MM.1S (cell line): ENCODE results near the gene FREY1.

Experiments used
- DNase-seq: peaks from one replicate; pipeline ENCODE4 v3.0.0-alpha.2; 2015
- H2AFZ ChIP-seq: fragments of 300-600 bp; sonication (generic); 2 replicates; pipeline ENCODE4 v1.6.0; 2016; ENCODE audit warnings: antibody characterized with exemption, low read length
- H3F3A ChIP-seq: fragments of 300-600 bp; sonication (generic); 2 replicates; pipeline ENCODE4 v1.6.1; 2016; ENCODE audit warnings: mild to moderate bottlenecking, antibody characterized with exemption, low read length, moderate library complexity, mixed read lengths; ENCODE audit not compliant: insufficient read depth
- H3K27ac ChIP-seq: fragments of 300-600 bp; sonication (generic); 2 replicates; pipeline ENCODE4 v1.5.1; 2016; ENCODE audit warnings: mild to moderate bottlenecking, low read length
- H3K27me3 ChIP-seq: fragments of 300-600 bp; sonication (generic); replicated peaks from 2 replicates; pipeline ENCODE4 v1.6.0; 2016; ENCODE audit warnings: low read length; ENCODE audit not compliant: insufficient read depth
- H3K36me3 ChIP-seq: fragments of 300-600 bp; sonication (generic); replicated peaks from 2 replicates; pipeline ENCODE4 v1.6.1; 2016; ENCODE audit warnings: mild to moderate bottlenecking, low read length, mixed read lengths; ENCODE audit not compliant: insufficient read depth
- H3K4me1 ChIP-seq: fragments of 300-600 bp; sonication (generic); 2 replicates; pipeline ENCODE4 v1.6.1; 2016; ENCODE audit warnings: low read length, mixed read lengths
- H3K4me2 ChIP-seq: fragments of 300-600 bp; sonication (generic); 2 replicates; pipeline ENCODE4 v1.6.0; 2016; ENCODE audit warnings: low read depth, low read length
- H3K4me3 ChIP-seq: fragments of 300-600 bp; sonication (generic); 2 replicates; pipeline ENCODE4 v1.5.1; 2016; ENCODE audit warnings: low read length, mixed read lengths
- H3K79me2 ChIP-seq: fragments of 300-600 bp; sonication (generic); 2 replicates; pipeline ENCODE4 v1.6.1; 2016; ENCODE audit warnings: mixed run types, low read length, mixed read lengths
- H3K9ac ChIP-seq: fragments of 300-600 bp; sonication (generic); 2 replicates; pipeline ENCODE4 v1.6.1; 2016; ENCODE audit warnings: low read length, mixed read lengths
- H3K9me2 ChIP-seq: fragments of 300-600 bp; sonication (generic); replicated peaks from 2 replicates; pipeline ENCODE4 v1.6.1; 2016; ENCODE audit warnings: mild to moderate bottlenecking, low read length, mixed read lengths; ENCODE audit not compliant: insufficient read depth
- H3K9me3 ChIP-seq: fragments of 300-600 bp; sonication (generic); replicated peaks from 2 replicates; pipeline ENCODE4 v1.6.1; 2016; ENCODE audit warnings: mild to moderate bottlenecking, low read length, mixed read lengths; ENCODE audit not compliant: insufficient read depth
- H4K20me1 ChIP-seq: fragments of 300-600 bp; sonication (generic); 2 replicates; pipeline ENCODE4 v1.6.1; 2016; ENCODE audit warnings: mild to moderate bottlenecking, low read length, moderate library complexity, mixed read lengths; ENCODE audit not compliant: insufficient read depth
- CTCF ChIP-seq: fragments of 300-600 bp; sonication (generic); IDR thresholded peaks from 2 replicates; pipeline ENCODE4 v1.5.1; 2016; ENCODE audit warnings: antibody characterized with exemption, low read length, mixed read lengths
- EZH2 ChIP-seq: fragments of 300-600 bp; sonication (generic); optimal IDR thresholded peaks from 2 replicates; pipeline ENCODE3; 2017; ENCODE audit warnings: low read depth, mild to moderate bottlenecking, antibody characterized with exemption, low read length, mixed read lengths
- EZH2phosphoT487 ChIP-seq: fragments of 300-600 bp; sonication (generic); IDR thresholded peaks from 2 replicates; pipeline ENCODE4 v1.6.1; 2018; ENCODE audit warnings: antibody characterized with exemption, low read length

FREY1 gene

GRCh38 chr11:45860348-45860747 is 46.7 kb downstream of the FREY1 start:
- Histone ChIP-seq H3K4me1 (no peaks in the 10 kb centered on the region), H3K9me2 (no peaks in the 10 kb centered on the region), H3K9me3 (no peaks in the 10 kb centered on the region), H3K79me2 (peaks cover 9% of the 10 kb centered on the region), H4K20me1 (no peaks in the 10 kb centered on the region), H3K27me3 (no peaks in the 10 kb centered on the region), H3K36me3 (peaks cover 9% of the 10 kb centered on the region; the same call in 1 of the 2 replicates), H3F3A (no peaks in the 10 kb centered on the region), H2AFZ (no peak overlapping the region), H3K27ac (no peak overlapping the region), H3K4me3 (no peak overlapping the region), H3K4me2 (no peak overlapping the region), H3K9ac (no peak overlapping the region)
- TF ChIP-seq CTCF, result no peak
- no peak for TF ChIP-seq EZH2
- no peak for TF ChIP-seq EZH2phosphoT487
- DNase-seq, result no peak

- H3F3A ChIP-seq, result no peaks in the 10 kb centered on the region
- no peak overlapping the region for H3K9ac ChIP-seq
- no peaks in the 10 kb centered on the region for H4K20me1 ChIP-seq
- no peaks in the 10 kb centered on the region for H3K9me3 ChIP-seq
- H3K36me3 ChIP-seq, result peaks cover 9% of the 10 kb centered on the region; the same call in 1 of the 2 replicates
- no peaks in the 10 kb centered on the region for H3K4me1 ChIP-seq
- no peak overlapping the region for H3K4me2 ChIP-seq
- H3K27me3 ChIP-seq, result no peaks in the 10 kb centered on the region
- no peak overlapping the region for H2AFZ ChIP-seq
- DNase-seq, result no peak
- H3K79me2 ChIP-seq, result peaks cover 15% of the 10 kb centered on the region
- TF ChIP-seq CTCF (no peak), EZH2phosphoT487 (no peak), EZH2 (no peak)
- H3K4me3 ChIP-seq, result no peak overlapping the region
- H3K9me2 ChIP-seq, result no peaks in the 10 kb centered on the region
- no peak overlapping the region for H3K27ac ChIP-seq
Measured at GRCh38 chr11:45859661-45860140, 47.4 kb downstream of the FREY1 start.

GRCh38 chr11:45858751-45859398 is 48.2 kb downstream of the FREY1 start:
- Histone ChIP-seq H3K4me2 (no peak overlapping the region), H3K9ac (no peak overlapping the region), H3K36me3 (peaks cover 9% of the 10 kb centered on the region; the same call in 1 of the 2 replicates), H3K9me3 (no peaks in the 10 kb centered on the region), H3K9me2 (no peaks in the 10 kb centered on the region), H4K20me1 (no peaks in the 10 kb centered on the region), H3K27ac (no peak overlapping the region), H3K4me1 (no peaks in the 10 kb centered on the region), H3K79me2 (peaks cover 24% of the 10 kb centered on the region), H3K4me3 (no peak overlapping the region), H2AFZ (no peak overlapping the region), H3K27me3 (no peaks in the 10 kb centered on the region), H3F3A (no peaks in the 10 kb centered on the region)
- no peak for DNase-seq
- TF ChIP-seq CTCF (no peak), EZH2 (no peak), EZH2phosphoT487 (no peak)
